Left ventricle myocardium superior (tissue), 1 donor: ENCODE results near the gene FBXO11. TPM values are rescaled to one million over a fixed set of nuclear protein-coding genes. Genes with fewer than 3 reads are reported as not detected.
"Not testable (repeated sequence)": the region's sequence is repeated elsewhere in the genome, so short reads cannot be mapped to it uniquely, and the experiment has no call there.

Source experiments
- ATAC-seq: fragments of 200-7000 bp; cut with Tn5 transposase; one replicate; pipeline ENCODE4 v1.9.1; 2020; ENCODE audit warnings: mild to moderate bottlenecking, moderate library complexity
- DNase-seq: peaks from one replicate; pipeline ENCODE4 v3.0.0-alpha.2; 2020
- intact Hi-C: fragments of 100-400 bp; cut with micrococcal nuclease; formaldehyde crosslinking; loops from one replicate; pipeline ENCODE4 v1.11.0; 2022
- long read RNA-seq: library from polyadenylated mRNA; unstranded; transcript quantifications from one replicate; pipeline ENCODE4 v2.0.0, GENCODE V29; 2021
- total RNA-seq: library from RNA; stranded (reverse); fragmentation: NEBNext Ultra II Directional; extraction: Animal tissue kit (Norgen Biotek cat#: 25700); gene quantifications from one replicate; pipeline ENCODE4 v1.2.1, GENCODE V29; 2021
- donor health status: DM: no; HTN: yes; CAD: no; lungs with severe emphysema.

FBXO11 gene
- 36.6 TPM for total RNA-seq
- long read RNA-seq, full-length matches to known transcripts: 42 of 62 reads
- long read RNA-seq, partial matches to known transcripts: 6 of 62 reads
- long read RNA-seq, other reads (novel, unspliced or antisense): 14 of 62 reads

DNA sequence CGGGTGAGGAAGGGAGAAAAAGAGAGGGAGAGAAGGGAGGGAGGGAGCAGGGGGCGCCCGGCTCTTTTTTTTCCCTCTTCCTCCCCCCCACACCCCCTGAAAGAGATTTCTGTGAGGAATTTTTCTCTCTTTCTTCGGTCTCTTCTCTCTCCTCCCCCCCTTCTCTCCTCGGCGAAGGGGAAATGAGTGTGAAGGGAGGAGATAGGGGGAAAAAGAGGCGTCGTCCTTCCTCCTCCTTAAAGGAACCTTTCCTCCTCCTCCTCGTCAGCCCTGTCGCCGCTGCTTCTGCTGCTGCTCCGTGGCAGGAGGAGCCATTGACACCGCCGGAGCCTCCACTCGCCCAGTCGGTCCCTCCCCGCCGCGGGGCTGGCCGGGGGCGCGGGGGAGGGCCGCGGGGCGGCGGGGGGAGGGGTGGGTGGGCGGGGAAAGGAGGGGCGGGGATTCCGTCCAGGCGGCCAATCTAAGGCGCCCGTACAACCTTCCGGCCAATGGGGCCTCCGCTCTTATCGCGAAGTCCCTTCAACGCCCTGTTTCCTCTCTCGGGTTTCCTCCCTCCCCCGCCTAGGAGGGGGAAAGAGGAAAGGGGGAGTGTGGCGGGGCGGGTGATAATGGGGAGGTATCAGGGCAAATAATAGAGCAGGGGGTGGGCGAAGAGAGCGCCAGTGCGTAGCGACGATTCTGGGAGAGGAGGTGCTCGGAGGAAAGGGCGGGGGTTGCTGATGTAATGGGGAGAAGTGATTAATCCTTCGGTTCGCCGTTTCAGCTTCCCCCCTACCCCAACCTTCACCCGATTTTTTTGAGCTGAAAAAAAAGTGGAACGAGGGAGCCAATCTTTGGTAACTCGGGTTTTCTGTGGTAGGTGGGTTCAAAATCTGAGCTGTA, at the start of gene FBXO11:
TSS of gene FBXO11 (minus strand) at position 342 of the 882 bp plus-strand sequence. CDS start 778 bp downstream, outside the sequence.
- ATAC-seq: peak; percentile 95
- peak; percentile 95 for DNase-seq
- intact Hi-C loops: loop anchor here (10.0 kb wide), 1 partner anchor 52 kb away; no protein-coding TSS in a partner anchor

DNA sequence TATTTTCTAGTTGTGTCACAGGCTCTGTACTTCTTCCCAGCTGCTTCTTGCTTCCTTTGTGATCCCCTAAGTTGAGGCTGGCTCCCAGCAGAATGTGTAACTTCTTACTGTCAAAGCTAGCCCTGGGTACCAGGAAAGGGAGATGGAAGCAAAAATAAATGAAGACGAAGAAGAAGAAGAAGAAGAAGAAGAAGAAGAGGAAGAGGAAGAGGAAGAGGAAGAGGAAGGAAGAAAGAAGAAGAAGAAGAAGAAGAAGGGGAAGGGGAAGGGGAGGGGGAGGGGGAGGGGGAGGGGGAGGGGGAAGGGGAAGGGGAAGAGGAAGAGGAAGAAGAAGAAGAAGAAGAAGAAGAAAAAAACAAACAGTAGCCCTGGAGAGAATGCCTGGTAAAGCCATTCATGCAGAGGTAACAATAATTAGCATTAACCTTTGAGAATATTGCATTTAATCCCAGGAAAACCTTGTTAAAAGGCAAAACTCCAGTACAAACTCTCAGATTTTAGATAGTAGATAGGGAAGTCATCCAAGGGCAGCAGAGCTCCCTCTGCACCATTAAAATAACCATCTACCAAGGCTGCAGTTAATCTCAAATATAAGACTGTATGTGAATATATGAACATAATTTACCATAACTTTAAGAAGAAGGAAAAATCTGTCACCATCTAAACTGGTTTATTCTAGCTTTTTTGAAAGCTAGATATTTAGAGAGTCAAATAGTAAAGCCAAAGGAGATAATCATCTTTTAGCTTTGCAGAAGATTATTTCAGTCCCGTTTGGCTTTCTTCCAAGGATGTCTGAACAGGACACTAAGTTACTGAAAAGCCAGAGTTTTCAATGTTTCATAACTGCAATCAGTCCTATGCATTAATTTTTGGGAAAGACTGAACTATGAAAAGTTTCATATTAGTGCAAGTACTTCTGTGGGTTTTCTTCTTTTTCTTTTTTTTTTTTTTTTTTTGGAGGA, 44.3 kb upstream of the FBXO11 start:
- ATAC-seq: no peak
- intact Hi-C loops: no loop called here
- DNase-seq: no peak

DNA sequence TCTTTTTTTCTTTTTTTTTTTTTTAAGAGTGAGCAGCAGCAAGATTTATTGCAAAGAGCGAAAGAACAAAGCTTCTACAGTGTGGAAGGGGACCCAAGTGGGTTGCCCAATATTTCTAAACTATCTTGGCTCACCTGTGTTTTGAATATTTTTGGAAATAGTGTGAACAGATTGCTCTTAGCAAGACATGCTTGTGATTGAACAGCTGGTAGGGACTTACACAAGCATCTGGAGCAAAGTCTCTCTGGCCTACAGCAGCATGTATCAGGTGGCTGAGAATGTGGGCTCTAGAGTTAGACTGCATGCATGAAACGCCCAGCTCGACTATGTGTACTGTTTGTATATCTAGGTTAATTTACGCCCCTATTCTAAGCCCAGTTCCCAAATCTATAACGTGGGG, 40.3 kb upstream of the FBXO11 start:
- DNase-seq (no peak), ATAC-seq (no peak)
- intact Hi-C loops: no loop called here

DNA sequence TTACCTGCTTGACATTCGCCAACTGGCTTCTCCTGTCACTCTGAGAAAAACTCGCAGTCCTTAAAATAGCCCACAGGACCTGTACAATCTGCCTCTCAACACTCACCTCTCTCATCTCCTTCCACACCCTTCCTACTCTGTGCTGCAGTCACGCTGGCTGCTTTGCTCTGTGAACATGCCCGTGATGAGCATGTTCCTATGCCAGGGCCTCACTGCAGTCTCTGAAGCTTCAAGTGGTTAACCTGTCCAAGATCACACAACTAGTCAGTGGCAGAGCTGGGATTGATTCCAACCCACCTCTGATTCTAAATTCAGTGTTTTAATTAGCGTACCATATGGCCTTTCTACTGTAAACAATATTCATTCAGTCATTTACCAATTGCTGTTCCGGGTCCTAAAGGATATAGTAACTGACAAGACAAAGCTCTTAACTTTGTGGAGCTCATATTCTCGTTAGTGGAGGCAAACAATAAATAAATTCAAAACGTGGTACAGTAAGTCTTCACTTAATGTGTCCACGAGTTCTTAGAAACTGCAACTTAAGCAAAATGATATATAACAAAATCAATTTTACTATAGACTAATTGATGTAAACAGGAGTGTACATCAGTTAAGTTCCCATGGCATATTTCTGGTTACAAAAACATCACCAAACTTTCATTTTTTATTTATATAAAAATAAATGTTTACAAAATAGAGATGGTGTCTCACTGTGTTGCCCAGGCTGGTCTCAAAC, 38.9 kb upstream of the FBXO11 start:
- DNase-seq (peak; percentile 30), ATAC-seq (peak; percentile 74)
- intact Hi-C loops: no loop called here

DNA sequence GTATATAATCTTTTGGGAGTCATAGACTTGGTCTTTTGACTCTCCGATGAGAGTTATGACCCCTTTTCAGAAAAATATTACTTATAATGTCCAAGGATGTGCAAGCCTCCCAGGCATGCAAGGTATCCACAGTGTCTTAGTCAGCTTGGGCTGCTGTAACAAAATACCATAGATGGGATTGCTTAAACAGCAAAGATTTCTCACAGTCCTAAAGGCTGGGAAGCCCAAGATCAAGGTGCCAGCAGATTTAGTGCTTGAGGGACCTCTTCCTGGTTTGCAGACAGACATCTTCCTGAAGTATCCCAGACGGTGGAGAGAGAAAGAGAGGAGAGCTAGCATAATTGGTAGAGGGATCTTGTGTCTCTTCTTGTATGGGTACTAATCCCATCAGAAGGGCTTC, 35.6 kb upstream of the FBXO11 start:
- DNase-seq: no peak
- no peak for ATAC-seq
- intact Hi-C loops: no loop called here

DNA sequence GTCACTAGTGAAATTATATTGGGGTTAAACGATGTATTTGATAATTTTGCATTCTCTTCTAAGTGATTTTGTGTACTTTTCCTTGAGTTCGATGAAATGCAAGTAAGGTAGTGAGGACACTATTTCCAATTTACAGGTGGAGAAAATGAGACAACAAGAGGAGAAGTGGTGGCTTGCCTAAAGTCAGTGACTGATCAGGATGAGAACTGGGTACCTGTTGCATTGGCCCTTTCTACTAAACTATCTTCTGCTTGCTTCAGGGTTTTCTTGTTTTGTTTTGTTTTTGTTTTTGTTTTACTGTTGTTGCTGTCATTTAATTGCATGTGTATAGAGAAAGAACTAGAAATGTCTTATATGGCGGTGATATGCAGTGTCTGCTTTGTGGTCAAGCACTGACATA, 31.4 kb upstream of the FBXO11 start:
- DNase-seq: no peak
- intact Hi-C loops: no loop called here
- no peak for ATAC-seq

DNA sequence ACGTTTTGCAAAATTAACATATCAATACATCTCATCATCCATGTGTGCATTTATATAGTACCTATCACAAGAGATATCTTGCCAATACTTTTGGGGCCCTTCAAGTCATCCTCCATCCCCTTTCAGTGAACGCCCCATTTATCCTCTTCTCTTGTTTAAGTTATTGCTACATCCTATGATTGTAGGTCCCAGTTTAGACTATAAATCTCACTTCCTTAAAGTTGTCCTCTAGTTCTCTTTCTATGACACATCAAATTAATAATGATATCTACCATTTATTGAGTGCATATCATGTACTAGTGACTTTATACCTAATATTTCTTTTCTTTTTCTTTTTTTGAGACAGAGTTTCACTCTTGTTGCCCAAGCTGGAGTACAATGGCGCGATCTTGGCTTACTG, 28.8 kb upstream of the FBXO11 start:
- ATAC-seq: no peak
- no peak for DNase-seq
- intact Hi-C loops: no loop called here

DNA sequence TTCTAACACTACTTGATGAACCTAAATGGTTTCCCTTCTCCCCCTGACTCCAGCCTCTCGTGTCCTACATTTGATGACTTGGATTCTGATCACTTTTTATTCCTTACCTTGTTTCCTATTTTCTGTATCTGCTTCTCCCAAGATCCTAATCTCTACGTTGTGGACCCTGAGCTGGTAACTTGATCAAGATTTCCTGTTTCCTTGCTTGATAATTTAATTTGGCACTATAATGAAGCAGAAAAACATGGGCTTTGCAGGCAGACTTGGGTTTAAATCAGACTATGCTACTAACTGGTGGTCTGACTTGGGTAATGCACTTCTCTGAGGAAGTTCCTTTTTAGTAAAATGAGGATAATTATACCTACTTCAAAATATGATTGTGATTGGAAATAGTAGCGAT, 11.7 kb upstream of the FBXO11 start:
- no peak for ATAC-seq
- intact Hi-C loops: no loop called here

DNA sequence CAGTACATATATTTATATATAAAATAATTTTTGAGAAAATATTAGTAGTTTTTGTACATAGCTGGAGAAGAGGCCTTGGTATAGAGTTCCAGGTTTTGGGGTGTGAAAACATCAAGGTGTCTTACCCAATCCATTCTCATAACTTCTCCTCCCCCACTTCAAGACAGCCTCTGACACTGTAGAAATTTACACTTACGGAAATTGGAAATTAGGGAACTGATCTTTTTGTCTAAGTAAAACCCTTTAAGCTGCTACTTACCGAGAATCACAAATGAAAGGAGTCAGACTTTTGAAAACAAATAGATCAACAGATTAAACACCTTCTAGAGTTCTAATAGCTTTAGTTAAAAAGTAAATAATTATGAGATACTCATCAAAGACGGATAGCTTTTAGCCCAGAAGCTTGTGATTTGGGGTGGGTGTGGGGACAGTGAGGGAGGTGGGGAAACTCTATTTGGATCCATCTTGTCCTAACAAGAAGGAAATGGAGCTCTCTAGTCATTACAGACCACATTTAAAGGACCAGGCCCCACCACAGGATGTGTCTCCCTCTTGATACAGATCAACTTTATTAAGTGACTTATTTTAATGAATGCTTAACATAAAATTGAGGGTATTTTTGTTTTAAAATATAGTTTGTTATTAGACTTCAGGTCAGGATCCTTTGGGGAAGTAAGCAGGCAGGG, 11.1 kb upstream of the FBXO11 start:
- no peak for ATAC-seq
- intact Hi-C loops: no loop called here
- DNase-seq: no peak

More for the DNA sequence above, 11.7 kb upstream of the FBXO11 start:
- DNase-seq: no peak

DNA sequence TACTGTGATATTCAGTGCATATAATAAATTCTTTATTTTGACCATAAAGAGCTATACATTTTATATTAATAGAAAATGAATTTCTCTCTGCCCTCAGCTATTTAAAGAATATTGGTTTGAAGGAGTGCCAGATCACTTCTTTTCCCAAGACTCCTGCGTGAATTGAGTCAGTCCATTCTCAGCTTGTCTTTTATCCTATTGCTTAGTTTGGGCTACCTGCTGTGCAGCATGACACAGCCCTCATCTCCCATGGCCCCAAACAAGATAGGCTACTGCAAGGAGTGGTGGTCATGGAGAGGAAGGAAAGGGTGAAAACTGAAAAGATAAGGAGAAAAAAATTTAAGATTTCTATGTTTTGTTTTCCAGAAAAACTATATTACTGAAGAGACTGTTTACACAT, 10.1 kb upstream of the FBXO11 start:
- ATAC-seq (no peak), DNase-seq (no peak)
- intact Hi-C loops: no loop called here

DNA sequence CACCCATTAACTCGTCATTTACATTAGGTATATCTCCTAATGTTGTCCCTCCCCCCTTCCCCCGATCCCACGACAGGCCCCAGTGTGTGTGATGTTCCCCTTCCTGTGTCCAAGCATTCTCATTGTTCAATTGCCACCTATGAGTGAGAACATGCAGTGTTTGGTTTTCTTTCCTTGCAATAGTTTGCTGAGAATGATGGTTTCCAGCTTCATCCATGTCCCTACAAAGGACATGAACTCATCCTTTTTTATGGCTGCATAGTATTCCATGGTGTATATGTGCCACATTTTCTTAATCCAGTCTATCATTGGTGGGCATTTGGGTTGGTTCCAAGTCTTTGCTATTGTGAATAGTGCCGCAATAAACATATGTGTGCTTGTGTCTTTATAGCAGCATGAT, 4.4 kb upstream of the FBXO11 start:
- ATAC-seq, intact Hi-C loops, DNase-seq: not testable (repeated sequence)

DNA sequence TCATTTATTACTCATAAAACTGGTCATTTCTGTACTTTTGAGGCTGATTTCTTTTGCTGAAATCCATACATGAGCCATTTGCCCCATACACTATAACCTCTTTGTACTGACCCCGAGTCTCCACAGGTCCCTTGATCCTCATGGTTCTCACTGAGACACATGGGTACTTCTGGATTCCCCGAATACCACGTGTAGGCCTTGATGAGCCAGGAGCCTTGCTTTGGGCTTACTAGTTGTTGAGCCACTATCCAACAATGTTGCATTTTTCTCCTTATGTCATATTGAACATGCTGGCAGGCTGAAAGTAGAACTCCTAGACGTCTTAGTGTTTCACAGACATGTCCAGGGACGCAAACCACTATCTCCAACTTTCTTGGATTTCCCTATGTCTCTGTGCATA, 2.4 kb upstream of the FBXO11 start:
- intact Hi-C loops: loop anchor here (10.0 kb wide), 1 partner anchor 54 kb away; no protein-coding TSS in a partner anchor
- ATAC-seq: no peak

DNA sequence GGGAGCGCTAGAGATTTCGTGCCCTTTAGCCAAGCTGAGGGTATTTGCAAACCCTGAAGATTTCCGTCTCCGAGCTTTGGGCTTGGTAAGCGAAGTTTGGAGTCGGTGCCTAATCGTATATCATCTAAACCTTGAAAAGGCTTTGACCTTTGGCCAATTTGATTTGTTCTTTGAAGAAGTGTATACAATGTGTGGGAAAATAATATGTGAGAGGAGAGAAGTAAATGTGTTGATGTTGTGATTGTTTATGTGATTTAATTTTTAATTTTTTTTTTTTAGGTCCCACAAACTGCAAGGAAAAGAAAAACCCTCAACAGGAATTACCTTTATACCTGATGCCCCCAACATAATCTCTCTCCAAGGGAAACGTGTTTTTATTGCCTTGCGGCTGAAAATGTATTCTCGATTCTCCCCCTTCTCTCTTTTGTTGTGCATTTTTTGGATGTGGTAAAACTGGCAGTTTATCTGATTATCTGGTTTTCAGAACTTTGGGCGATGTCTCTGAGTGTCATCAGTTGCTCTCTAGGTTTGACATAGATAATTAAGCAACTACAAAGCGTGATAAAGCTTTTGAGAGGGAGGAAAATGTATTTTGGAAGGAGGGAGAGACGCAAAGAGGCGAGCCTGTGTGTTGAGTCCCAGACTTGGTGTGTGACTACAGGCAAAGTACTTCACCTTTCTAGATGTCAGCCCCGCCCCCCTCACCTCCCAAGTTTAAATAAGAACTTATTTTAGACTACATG, 912 bp upstream of the FBXO11 start:
- peak; percentile 30 for DNase-seq
- intact Hi-C loops: loop anchor here (10.0 kb wide), 1 partner anchor 52 kb away; no protein-coding TSS in a partner anchor
- peak; percentile 41 for ATAC-seq

More for the DNA sequence above, 2.4 kb upstream of the FBXO11 start:
- DNase-seq: no peak

DNA sequence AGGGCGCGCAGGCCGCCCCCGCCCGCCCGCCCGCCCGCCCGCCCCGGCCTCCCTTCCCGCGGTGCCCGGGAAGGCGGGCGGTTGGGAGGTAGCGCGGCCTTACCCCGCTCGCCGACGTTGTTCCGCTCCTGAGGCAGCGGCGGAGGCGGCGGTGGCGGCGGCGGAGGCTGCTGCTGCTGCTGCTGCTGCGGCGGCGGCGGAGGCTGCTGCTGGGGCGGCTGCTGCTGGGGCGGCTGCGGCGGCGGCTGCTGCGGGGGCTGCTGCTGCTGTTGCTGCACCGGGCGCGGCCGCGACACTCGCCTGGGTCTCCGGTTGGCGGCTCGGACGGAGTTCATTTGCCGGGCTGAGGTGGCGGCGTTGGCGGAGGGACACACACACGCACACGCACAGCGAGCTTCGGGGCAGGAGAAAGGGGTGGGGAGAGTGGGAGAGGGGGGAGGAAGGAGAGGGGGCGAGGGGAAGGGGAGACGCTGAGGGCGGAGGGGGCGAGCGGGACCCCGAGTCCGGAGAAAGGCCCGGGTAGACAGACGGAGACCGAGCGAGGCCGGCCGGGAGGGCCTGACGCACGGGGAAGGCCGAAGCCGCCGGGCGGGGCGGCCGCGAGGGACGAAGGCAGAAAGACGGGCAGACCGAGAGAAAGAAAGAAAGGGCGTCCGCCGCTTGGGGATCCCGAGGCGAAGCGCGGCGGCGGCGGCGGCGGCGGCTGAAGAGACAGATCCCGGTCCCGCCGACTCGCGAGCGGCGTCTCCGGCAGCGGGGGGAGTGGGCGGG, 727 bp downstream of the FBXO11 start:
- ATAC-seq: peak; percentile 18
- peak; percentile 78 for DNase-seq
- intact Hi-C loops: loop anchor here (10.0 kb wide), 1 partner anchor 51 kb away; no protein-coding TSS in a partner anchor

DNA sequence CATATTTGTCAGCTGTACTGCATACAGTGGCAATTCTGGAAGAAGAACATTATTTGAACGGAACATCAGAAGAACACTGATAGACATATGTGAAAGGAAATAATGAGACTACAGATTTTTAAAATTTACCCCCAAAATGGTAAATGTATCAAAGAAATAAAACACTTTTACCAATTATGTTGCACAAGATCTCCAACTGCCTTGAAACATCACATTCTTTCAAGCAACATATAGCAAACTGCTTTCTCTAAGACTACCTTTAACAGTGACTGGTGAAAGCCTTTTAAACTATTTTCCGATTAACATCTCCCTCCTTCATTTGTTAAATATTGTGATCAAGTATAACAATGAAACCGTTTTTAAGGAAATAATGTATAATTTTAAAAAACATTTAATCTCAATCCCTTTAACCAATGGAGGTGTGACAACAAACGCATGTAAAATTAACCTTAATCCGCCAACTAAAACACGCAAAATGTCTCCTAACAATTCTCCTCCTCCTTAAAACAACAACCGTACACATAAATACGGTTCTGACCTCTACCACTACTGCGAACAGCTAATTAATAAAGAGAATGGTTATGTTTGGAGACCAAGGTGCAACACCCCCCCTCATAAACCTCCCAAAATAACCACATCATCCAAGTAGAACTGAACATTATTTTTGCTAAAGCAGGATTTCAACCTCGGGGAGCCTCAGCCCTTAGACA, 2.4 kb downstream of the FBXO11 start:
- no peak for DNase-seq
- no peak for ATAC-seq
- intact Hi-C loops: loop anchor here (5.0 to 10.0 kb wide), 2 partner anchors 49 to 438 kb away; no protein-coding TSS in a partner anchor

DNA sequence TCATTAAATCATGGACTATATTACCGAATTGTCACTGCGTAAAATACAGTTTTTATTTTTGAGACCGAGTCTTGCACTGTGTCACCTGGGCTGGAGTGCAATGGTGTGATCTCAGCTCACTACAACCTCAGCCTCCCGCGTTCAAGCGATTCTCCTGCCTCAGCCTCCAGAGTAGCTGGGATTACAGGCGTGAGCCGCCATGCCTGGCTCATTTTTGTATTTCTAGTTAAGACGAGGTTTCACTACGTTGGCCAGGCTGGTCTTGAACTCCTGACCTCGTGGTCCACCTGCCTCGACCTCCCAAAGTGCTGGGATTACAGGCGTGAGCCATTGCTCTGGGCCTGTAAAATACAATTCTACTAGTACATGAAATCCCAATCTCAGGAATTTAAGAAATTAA, 4.4 kb downstream of the FBXO11 start:
- intact Hi-C loops: loop anchor here (5.0 to 10.0 kb wide), 2 partner anchors 47 to 440 kb away; no protein-coding TSS in a partner anchor
- not testable (repeated sequence) for DNase-seq, ATAC-seq
